K562 (cell line): ENCODE measurements around the gene MTSS2. TPM values are rescaled to one million over a fixed set of nuclear protein-coding genes. Genes with fewer than 3 reads are reported as not detected.

Experiments
- ATAC-seq: fragments of 200-7000 bp; cut with Tn5 transposase; 3 replicates; pipeline ENCODE4 v1.9.1; 2020; ENCODE audit warnings: moderate library complexity
- BruUV-seq: library from RNA; stranded (reverse); fragments of 400-500 nt; replicated peaks from 2 replicates; lab custom pipeline; 2021; lab: Mats Ljungman, UMichigan
- CTCF ChIA-PET: fragments of 300-600 bp; formaldehyde crosslinking; extraction: SDS; loops from one replicate; lab custom pipeline; 2021; ENCODE audit warnings: low intra/inter-chr PET ratio; lab: Yijun Ruan, JAX
- POLR2A ChIA-PET: fragments of 300-600, 350-650 bp; sonication (Branson Sonifier 250); formaldehyde crosslinking; extraction: SDS; loops from one replicate; lab custom pipeline; 2021; ENCODE audit warnings: antibody characterized with exemption, inconsistent platforms; lab: Yijun Ruan, JAX
- DNase-seq, 4 experiments: peaks; one replicate each; pipeline versions ENCODE4 v3.0.0 to v3.0.0-alpha.2; 2011 to 2018; ENCODE audit warnings: low spot score in 3 of 4, mixed read lengths in 3 of 4; ENCODE audit errors: extremely low read depth in 1 of 4
- FAIRE-seq: peaks from 2 replicates; lab custom pipeline; 2011; peaks lifted over from hg19 to GRCh38; lab: Jason Lieb, UNC
- H2AFZ ChIP-seq: 2 replicates; pipeline ENCODE4 v1.6.0; 2011; ENCODE audit warnings: low read depth, low read length, control low read depth, inconsistent platforms
- H3K27ac ChIP-seq: fragments of 200-600 bp; 3 replicates; pipeline ENCODE4 v1.8.0; 2011; ENCODE audit warnings: low read depth, mild to moderate bottlenecking, control low read depth, inconsistent platforms, low read length, moderate library complexity, mixed read lengths; ENCODE audit errors: extremely low read depth
- H3K27me3 ChIP-seq, 2 experiments: fragments of 300-600 bp in 1 of 2; 2 replicates in 1 of 2; 3 replicates in 1 of 2; pipeline versions ENCODE4 v1.6.0 to v1.8.0; 2011; ENCODE audit warnings: inconsistent platforms in 2 of 2, low read length in 2 of 2, mild to moderate bottlenecking in 1 of 2, mixed read lengths in 1 of 2, moderate library complexity in 1 of 2; ENCODE audit not compliant: control insufficient read depth in 2 of 2, insufficient read depth in 2 of 2
- H3K36me3 ChIP-seq: fragments of 300-600 bp; 3 replicates; pipeline ENCODE4 v1.8.0; 2011; ENCODE audit warnings: mild to moderate bottlenecking, low read length, inconsistent platforms; ENCODE audit not compliant: control insufficient read depth, insufficient read depth
- H3K4me1 ChIP-seq, 2 experiments: fragments of 200-600 bp in 1 of 2; replicated peaks in 1 of 2; 2 replicates in 1 of 2; 3 replicates in 1 of 2; pipeline versions ENCODE4 v1.5.1 to v1.8.0; 2011; ENCODE audit warnings: inconsistent platforms in 2 of 2, low read length in 2 of 2, mild to moderate bottlenecking in 1 of 2, mixed read lengths in 1 of 2, moderate library complexity in 1 of 2; ENCODE audit not compliant: control insufficient read depth in 2 of 2, insufficient read depth in 2 of 2
- H3K4me2 ChIP-seq: 2 replicates; pipeline ENCODE4 v1.6.1; 2011; ENCODE audit warnings: low read length, control low read depth, inconsistent platforms, mixed read lengths; ENCODE audit not compliant: insufficient read depth
- H3K4me3 ChIP-seq: fragments of 200-600 bp; sonication (generic), shearing (Covaris generic); 2 replicates; pipeline ENCODE4 v1.5.1; 2016; ENCODE audit warnings: control low read depth, inconsistent platforms
- H3K79me2 ChIP-seq: fragments of 200-600 bp; 3 replicates; pipeline ENCODE4 v1.8.0; 2011; ENCODE audit warnings: low read length, inconsistent platforms; ENCODE audit not compliant: control insufficient read depth, insufficient read depth
- H3K9ac ChIP-seq, 2 experiments: 2 replicates each; pipeline versions ENCODE4 v1.6.0 to v1.6.1; 2011; ENCODE audit warnings: low read depth in 2 of 2, low read length in 2 of 2, control low read depth in 1 of 2, inconsistent platforms in 1 of 2, mild to moderate bottlenecking in 1 of 2, mixed read lengths in 1 of 2; ENCODE audit not compliant: insufficient read depth in 1 of 2
- H3K9me1 ChIP-seq: one replicate; pipeline ENCODE4 v1.6.0; 2011; ENCODE audit warnings: inconsistent platforms, mild to moderate bottlenecking, low read length, moderate library complexity; ENCODE audit not compliant: control insufficient read depth, insufficient read depth
- H3K9me3 ChIP-seq: replicated peaks from 2 replicates; pipeline ENCODE4 v1.5.1; 2011; ENCODE audit warnings: low read depth, low read length, inconsistent platforms; ENCODE audit not compliant: control insufficient read depth, insufficient read depth
- H4K20me1 ChIP-seq: replicated peaks from 2 replicates; pipeline ENCODE4 v1.6.1; 2011; ENCODE audit warnings: low read length, inconsistent platforms, mixed read lengths; ENCODE audit not compliant: control insufficient read depth, insufficient read depth
- ARID4B ChIP-seq: sonication (generic); formaldehyde crosslinking; IDR thresholded peaks from 2 replicates; pipeline ENCODE4 v1.8.0; 2022; ENCODE audit warnings: mild to moderate bottlenecking, missing genetic modification reagents
- CREB1 ChIP-seq, 2 experiments: sonication (generic) in 1 of 2; formaldehyde crosslinking in 1 of 2; IDR thresholded peaks; 2 replicates each; pipeline versions ENCODE4 v1.6.1 to v1.8.0; 2012 to 2022; ENCODE audit warnings: inconsistent platforms in 1 of 2, mild to moderate bottlenecking in 1 of 2, missing genetic modification reagents in 1 of 2, moderate library complexity in 1 of 2
- DEAF1 ChIP-seq: fragments of 450-650 bp; formaldehyde crosslinking; IDR thresholded peaks from 2 replicates; pipeline ENCODE4 v1.4.0; 2020; ENCODE audit warnings: mild to moderate bottlenecking, moderate library complexity
- EP400 ChIP-seq: fragments of 450-650 bp; IDR thresholded peaks from 2 replicates; pipeline ENCODE4 v1.6.1; 2017; ENCODE audit warnings: antibody characterized with exemption, mild to moderate bottlenecking, moderate library complexity
- HDAC2 ChIP-seq: fragments of 450-650 bp; IDR thresholded peaks from 2 replicates; pipeline ENCODE4 v1.6.1; 2016; ENCODE audit warnings: mild to moderate bottlenecking
- HMGXB4 ChIP-seq: sonication (generic); formaldehyde crosslinking; IDR thresholded peaks from 2 replicates; pipeline ENCODE4 v1.8.1; 2023; ENCODE audit warnings: mild to moderate bottlenecking, missing genetic modification reagents
- NFE2L1 ChIP-seq: fragments of 450-650 bp; IDR thresholded peaks from 2 replicates; pipeline ENCODE4 v1.6.1; 2016; ENCODE audit warnings: missing genetic modification characterization, low read depth, mild to moderate bottlenecking, missing compliant biosample characterization, moderate library complexity, borderline replicate concordance
- NR2C2 ChIP-seq, 2 experiments: fragments of 200-800 bp in 1 of 2; sonication (Bioruptor generic) in 1 of 2; sonication (generic) in 1 of 2; formaldehyde crosslinking in 1 of 2; IDR thresholded peaks; 2 replicates each; pipeline versions ENCODE4 v1.6.1 to v1.8.0; 2016 to 2022; ENCODE audit warnings: mild to moderate bottlenecking in 1 of 2, missing compliant biosample characterization in 1 of 2, missing genetic modification characterization in 1 of 2, missing genetic modification reagents in 1 of 2
- PURB ChIP-seq: sonication (generic); formaldehyde crosslinking; IDR thresholded peaks from 2 replicates; pipeline ENCODE4 v1.9.0; 2021; ENCODE audit warnings: low read depth, mild to moderate bottlenecking, missing genetic modification reagents
- SIX5 ChIP-seq, 2 experiments: IDR thresholded peaks; 2 replicates each; pipeline ENCODE4 v1.6.1; 2011; ENCODE audit warnings: low read length in 2 of 2, borderline replicate concordance in 1 of 2, low read depth in 1 of 2, mild to moderate bottlenecking in 1 of 2, moderate library complexity in 1 of 2; ENCODE audit not compliant: insufficient read depth in 1 of 2
- ZBTB8A ChIP-seq: fragments of 450-650 bp; IDR thresholded peaks from 2 replicates; pipeline ENCODE4 v1.6.1; 2018; ENCODE audit warnings: mild to moderate bottlenecking, moderate library complexity; ENCODE audit not compliant: partially characterized antibody
- WGBS: fragments of 100-300 bp; shearing (Covaris generic); methylation state at CpG from one replicate; pipeline ENCODE4 v1.1.6; 2016; ENCODE audit warnings: low coverage, mixed read lengths; ENCODE audit not compliant: insufficient coverage; ENCODE audit errors: missing lambda C conversion rate; 5-methylcytosine and 5-hydroxymethylcytosine counted together
- in situ Hi-C: fragments of 300-500 bp; cut with MboI; formaldehyde crosslinking; loops from 4 replicates; pipeline ENCODE4 v1.15.0; 2018; ENCODE audit warnings: inconsistent platforms, mixed read lengths
- intact Hi-C: fragments of 100-400 bp; cut with micrococcal nuclease; formaldehyde crosslinking; loops from 2 replicates; pipeline ENCODE4 v1.14.2; 2022
- polyA plus RNA-seq, 8 experiments: library from polyadenylated mRNA; depleted of rRNA in 4 of 8; stranded (reverse) in 5 of 8; unstranded in 3 of 8; fragments of >200 nt; fragmentation: Nextera tagmentation in 2 of 8; fragmentation: Illumina TruSeq in 1 of 8; extraction: Ambion mirVana in 2 of 8; extraction: Trizol in 1 of 8; gene quantifications; 2 replicates each; pipeline versions ENCODE4 v1.2.1 to v1.2.3, GENCODE V29; 2011 to 2014; ENCODE audit warnings: inconsistent platforms in 1 of 8, missing spikeins in 1 of 8
- total RNA-seq, 7 experiments: library from RNA; depleted of rRNA in 6 of 7; stranded (reverse); fragments of >200 nt in 6 of 7; fragmentation: Illumina TruSeq in 2 of 7; extraction: Trizol in 2 of 7; gene quantifications; 2 replicates each; pipeline versions ENCODE4 v1.2.1 to v1.2.3, GENCODE V29; 2011 to 2021; ENCODE audit warnings: low replicate concordance in 1 of 7

Gene MTSS2
- total and polyA plus RNA-seq, 9 of the 15 experiments (the other 6 are each of a cell fraction or from before 2014, with no cell fraction given), result 0.11 to 60.3 (median 16.9) TPM

GRCh38 chr16:70710422-70711210 lies 24.8 kb upstream of the MTSS2 start:
- H3K27me3 ChIP-seq, result no peaks in the 10 kb centered on the region
- H3K36me3 ChIP-seq, result peaks cover 3% of the 10 kb centered on the region; the same call in 1 of the 3 replicates
- no peaks in the 10 kb centered on the region for H3K79me2 ChIP-seq
- CTCF ChIA-PET, result no interaction called here
- no TSS peak for BruUV-seq
- no peak overlapping the region for H3K4me2 ChIP-seq
- POLR2A ChIA-PET, result interaction anchor here (0.6 kb wide), 1 partner anchor 15 kb away, joined by 4 read pairs; no protein-coding TSS in a partner anchor
- 88% methylated on average over 28 of the region's 31 CpGs for WGBS
- no peak overlapping the region for H2AFZ ChIP-seq
- H3K9me1 ChIP-seq, result no peaks in the 10 kb centered on the region
- H3K4me1 ChIP-seq, result peaks cover 2 to 14% of the 10 kb centered on the region in 2 experiments; a peak in 3 of 5 replicates
- DNase-seq (no peak), FAIRE-seq (no peak), ATAC-seq (no peak)
- peak overlapping the region in 1 of 2 experiments; percentile 65; a peak in 1 of 4 replicates for H3K9ac ChIP-seq
- intact Hi-C loops, result no loop called here
- H3K27ac ChIP-seq, result no peak overlapping the region
- H3K4me3 ChIP-seq, result no peak overlapping the region
- in situ Hi-C loops, result no loop called here
- H4K20me1 ChIP-seq, result no peaks in the 10 kb centered on the region
- no peaks in the 10 kb centered on the region for H3K9me3 ChIP-seq
- no peak for TF ChIP-seq HDAC2
- no peak for TF ChIP-seq CREB1 (IDR thresholded peaks at IDR 0.05)
- TF ChIP-seq CREB1 (CRISPR knock-in tag; IDR thresholded peaks at IDR 0.05), result no peak
- TF ChIP-seq DEAF1 (CRISPR knock-in tag), result no peak
- TF ChIP-seq EP400, result no peak
- TF ChIP-seq ZBTB8A, result no peak
- no peak for TF ChIP-seq ARID4B (CRISPR knock-in tag)
- TF ChIP-seq HMGXB4 (CRISPR knock-in tag), result no peak
- no peak for TF ChIP-seq SIX5 (IDR thresholded peaks at IDR 0.05; ENCODE audit: borderline replicate concordance in 1 of 2, insufficient read depth in 1 of 2, low read depth in 1 of 2, low read length in 2 of 2)
- no peak for TF ChIP-seq NR2C2 (CRISPR knock-in tag; IDR thresholded peaks at IDR 0.05)
- TF ChIP-seq NR2C2 (tag; IDR thresholded peaks at IDR 0.05), result no peak
- TF ChIP-seq NFE2L1 (tag), result no peak
- TF ChIP-seq PURB (CRISPR knock-in tag), result no peak
